H1 (cell line): Measurements from ENCODE around the gene BANF1. TPM values are rescaled to one million over a fixed set of nuclear protein-coding genes. Genes with fewer than 3 reads are reported as not detected.
A peak's percentile ranks its signal among the peaks of the same experiment; 100 is the strongest.

Experiments used
- CTCF ChIA-PET: fragments of 300-600 bp; sonication (Branson Sonifier 250); formaldehyde crosslinking; loops from one replicate; lab custom pipeline; 2021; ENCODE audit not compliant: partially characterized antibody; lab: Charles Lee
- POLR2A ChIA-PET: fragments of 300-600 bp; sonication (Branson Sonifier 250); formaldehyde crosslinking; loops from one replicate; lab custom pipeline; 2021; ENCODE audit warnings: inconsistent platforms; ENCODE audit not compliant: partially characterized antibody; lab: Charles Lee
- DNase-seq, 2 experiments: peaks; one replicate each; pipeline versions ENCODE4 v3.0.0 to v3.0.0-alpha.2; 2010 to 2022; ENCODE audit warnings: low spot score in 2 of 2, low read depth in 1 of 2, mixed read lengths in 1 of 2
- FAIRE-seq: peaks from 2 replicates; lab custom pipeline; 2011; peaks lifted over from hg19 to GRCh38; lab: Jason Lieb, UNC
- H2AFZ ChIP-seq: 2 replicates; pipeline ENCODE4 v1.8.1; 2012; ENCODE audit warnings: low read length, inconsistent platforms
- H2AK5ac ChIP-seq: 2 replicates; pipeline ENCODE4 v1.6.1; 2013; ENCODE audit warnings: low read depth, low read length
- H2BK120ac ChIP-seq: replicated peaks from 2 replicates; pipeline ENCODE3; 2013; ENCODE audit warnings: low read depth, low read length, inconsistent platforms
- H2BK12ac ChIP-seq: 2 replicates; pipeline ENCODE4 v1.6.1; 2013; ENCODE audit warnings: low read depth, low read length
- H2BK15ac ChIP-seq: 2 replicates; pipeline ENCODE4 v1.6.1; 2013; ENCODE audit warnings: low read length
- H2BK20ac ChIP-seq: 2 replicates; pipeline ENCODE4 v1.6.1; 2013; ENCODE audit warnings: low read length
- H2BK5ac ChIP-seq: 2 replicates; pipeline ENCODE4 v1.6.1; 2013; ENCODE audit warnings: low read depth, low read length
- H3K14ac ChIP-seq: 2 replicates; pipeline ENCODE4 v1.6.1; 2013; ENCODE audit warnings: inconsistent platforms; ENCODE audit not compliant: insufficient read length
- H3K18ac ChIP-seq: 2 replicates; pipeline ENCODE4 v1.6.1; 2013; ENCODE audit warnings: low read length; ENCODE audit errors: extremely low read depth
- H3K23ac ChIP-seq: 2 replicates; pipeline ENCODE4 v1.6.1; 2013; ENCODE audit warnings: inconsistent platforms; ENCODE audit not compliant: insufficient read length
- H3K23me2 ChIP-seq: 2 replicates; pipeline ENCODE4 v1.6.1; 2013; ENCODE audit warnings: low read depth, low read length
- H3K27ac ChIP-seq: 2 replicates; pipeline ENCODE4 v1.6.1; 2011; ENCODE audit warnings: low read depth, low read length, inconsistent platforms
- H3K27me3 ChIP-seq, 4 experiments: replicated peaks in 1 of 4; 1 replicate in 1 of 4; 2 replicates in 3 of 4; pipeline versions ENCODE4 v1.6.1 to v1.8.1; 2011 to 2013; ENCODE audit warnings: low read length in 3 of 4, mild to moderate bottlenecking in 3 of 4, inconsistent platforms in 2 of 4, mixed read lengths in 2 of 4, moderate library complexity in 1 of 4; ENCODE audit not compliant: control insufficient read depth in 3 of 4, insufficient read depth in 3 of 4; ENCODE audit errors: extremely low read depth in 1 of 4
- H3K36me3 ChIP-seq, 4 experiments: 2 replicates each; pipeline versions ENCODE4 v1.6.1 to v1.8.1; 2011 to 2013; ENCODE audit warnings: mild to moderate bottlenecking in 4 of 4, low read length in 3 of 4, moderate library complexity in 2 of 4, control low read depth in 1 of 4, inconsistent platforms in 1 of 4; ENCODE audit not compliant: insufficient read depth in 4 of 4, control insufficient read depth in 2 of 4
- H3K4ac ChIP-seq: replicated peaks from 2 replicates; pipeline ENCODE3; 2013; ENCODE audit warnings: low read length, low read depth, mixed read lengths, inconsistent platforms; ENCODE audit not compliant: insufficient read length
- H3K4me1 ChIP-seq, 4 experiments: replicated peaks in 1 of 4; 1 replicate in 1 of 4; 2 replicates in 3 of 4; pipeline versions ENCODE4 v1.6.1 to v1.8.1; 2011 to 2013; ENCODE audit warnings: low read length in 3 of 4, inconsistent platforms in 2 of 4, mixed read lengths in 1 of 4; ENCODE audit not compliant: insufficient read depth in 4 of 4, control insufficient read depth in 3 of 4
- H3K4me2 ChIP-seq, 2 experiments: 2 replicates each; pipeline versions ENCODE4 v1.6.1 to v1.8.1; 2011 to 2013; ENCODE audit warnings: low read depth in 2 of 2, low read length in 2 of 2, control low read depth in 1 of 2, inconsistent platforms in 1 of 2, mild to moderate bottlenecking in 1 of 2; ENCODE audit not compliant: insufficient read depth in 1 of 2
- H3K4me3 ChIP-seq, 4 experiments: fragments of 200-600, 300-600 bp in 1 of 4; sonication (generic), shearing (Covaris generic), sonication (Bioruptor Twin) in 1 of 4; 2 replicates each; pipeline versions ENCODE4 v1.5.1 to v1.8.1; 2011 to 2016; ENCODE audit warnings: low read length in 4 of 4, low read depth in 3 of 4, control low read depth in 2 of 4, inconsistent platforms in 2 of 4, mild to moderate bottlenecking in 2 of 4, mixed read lengths in 1 of 4, moderate library complexity in 1 of 4; ENCODE audit not compliant: insufficient read depth in 2 of 4; ENCODE audit errors: extremely low read depth in 1 of 4
- H3K56ac ChIP-seq: replicated peaks from 2 replicates; pipeline ENCODE3; 2013; ENCODE audit warnings: low read depth, mild to moderate bottlenecking, mixed read lengths, low read length, inconsistent platforms; ENCODE audit not compliant: insufficient read length
- H3K79me1 ChIP-seq: 2 replicates; pipeline ENCODE4 v1.6.1; 2013; ENCODE audit warnings: low read depth, low read length, control low read depth
- H3K79me2 ChIP-seq, 2 experiments: 2 replicates each; pipeline versions ENCODE4 v1.6.1 to v1.8.1; 2012 to 2013; ENCODE audit warnings: low read length in 2 of 2, mild to moderate bottlenecking in 2 of 2, inconsistent platforms in 1 of 2; ENCODE audit not compliant: insufficient read depth in 2 of 2, control insufficient read depth in 1 of 2
- H3K9ac ChIP-seq, 4 experiments: replicated peaks in 1 of 4; 1 replicate in 1 of 4; 2 replicates in 3 of 4; pipeline versions ENCODE4 v1.6.1 to v1.8.1; 2011 to 2013; ENCODE audit warnings: low read depth in 3 of 4, low read length in 3 of 4, control low read depth in 2 of 4, mild to moderate bottlenecking in 2 of 4, moderate library complexity in 2 of 4, inconsistent platforms in 1 of 4; ENCODE audit errors: extremely low read depth in 1 of 4
- H3K9me3 ChIP-seq, 2 experiments: 2 replicates each; pipeline versions ENCODE4 v1.6.1 to v1.8.1; 2012 to 2013; ENCODE audit warnings: mild to moderate bottlenecking in 2 of 2, moderate library complexity in 2 of 2, control low read depth in 1 of 2, inconsistent platforms in 1 of 2, low read depth in 1 of 2, low read length in 1 of 2, mixed read lengths in 1 of 2; ENCODE audit not compliant: insufficient read depth in 2 of 2
- H4K20me1 ChIP-seq, 2 experiments: replicated peaks in 1 of 2; 2 replicates each; pipeline versions ENCODE3 to v1.8.1; 2011 to 2013; ENCODE audit warnings: inconsistent platforms in 2 of 2, low read length in 2 of 2, mild to moderate bottlenecking in 1 of 2; ENCODE audit not compliant: insufficient read depth in 2 of 2, control insufficient read depth in 1 of 2
- H4K5ac ChIP-seq: 2 replicates; pipeline ENCODE4 v1.6.1; 2013; ENCODE audit warnings: low read length, low read depth, mixed read lengths, inconsistent platforms; ENCODE audit not compliant: insufficient read length
- H4K8ac ChIP-seq: 2 replicates; pipeline ENCODE4 v1.8.0; 2013; ENCODE audit warnings: mild to moderate bottlenecking, moderate library complexity, low read length, inconsistent platforms; ENCODE audit not compliant: insufficient read depth; ENCODE audit errors: extremely low read depth
- H4K91ac ChIP-seq: replicated peaks from 2 replicates; pipeline ENCODE3; 2013; ENCODE audit warnings: low read length, mixed read lengths, inconsistent platforms; ENCODE audit not compliant: insufficient read length
- POLR2AphosphoS5 ChIP-seq: IDR thresholded peaks from 2 replicates; pipeline ENCODE4 v1.6.1; 2011; ENCODE audit warnings: low read depth, low read length
- RBBP5 ChIP-seq: IDR thresholded peaks from 2 replicates; pipeline ENCODE4 v1.7.1; 2012; ENCODE audit warnings: low read depth, mild to moderate bottlenecking, inconsistent platforms, low read length, moderate library complexity, borderline replicate concordance
- SP2 ChIP-seq: IDR thresholded peaks from 2 replicates; pipeline ENCODE4 v1.6.1; 2012; ENCODE audit warnings: mild to moderate bottlenecking, low read length, inconsistent platforms
- SUZ12 ChIP-seq: fragments of 200-600 bp; sonication (generic); IDR thresholded peaks from 2 replicates; pipeline ENCODE4 v1.6.1; 2012; ENCODE audit warnings: mild to moderate bottlenecking, inconsistent platforms, low read length, moderate library complexity, mixed read lengths
- WGBS, 2 experiments: shearing (Covaris generic) in 1 of 2; methylation state at CpG; one replicate each; pipeline versions ENCODE4 v1.1.6 to v1.1.7; 2013 to 2015; ENCODE audit warnings: low lambda C conversion rate in 2 of 2, mixed read lengths in 2 of 2, inconsistent platforms in 1 of 2, low coverage in 1 of 2, missing lambda C conversion rate in 1 of 2; ENCODE audit not compliant: insufficient replicate concordance in 2 of 2, insufficient coverage in 1 of 2, insufficient read length in 1 of 2; ENCODE audit errors: extremely low coverage in 1 of 2, missing lambda C conversion rate in 1 of 2; 5-methylcytosine and 5-hydroxymethylcytosine counted together
- polyA plus RNA-seq, 7 experiments: library from polyadenylated mRNA; depleted of rRNA in 3 of 7; stranded (reverse) in 5 of 7; unstranded in 2 of 7; fragments of >200 nt in 5 of 7; fragments of 200-250 nt in 2 of 7; gene quantifications; 1 replicate in 5 of 7; 2 replicates in 1 of 7; 4 replicates in 1 of 7; pipeline versions ENCODE4 v1.2.1 to v1.2.3, GENCODE V29; 2011 to 2013; ENCODE audit warnings: missing spikeins in 2 of 7, mixed read lengths in 2 of 7
- total RNA-seq: library from RNA; stranded (reverse); fragmentation: NEBNext Ultra II Directional; extraction: Animal tissue kit (Norgen Biotek cat#: 25700); gene quantifications from 2 replicates; pipeline ENCODE4 v1.2.1, GENCODE V29; 2021

The BANF1 gene
- total and polyA plus RNA-seq, 2 of the 8 experiments (the other 6 are each of a cell fraction or from before 2014, with no cell fraction given): 330 to 467 TPM

DNA sequence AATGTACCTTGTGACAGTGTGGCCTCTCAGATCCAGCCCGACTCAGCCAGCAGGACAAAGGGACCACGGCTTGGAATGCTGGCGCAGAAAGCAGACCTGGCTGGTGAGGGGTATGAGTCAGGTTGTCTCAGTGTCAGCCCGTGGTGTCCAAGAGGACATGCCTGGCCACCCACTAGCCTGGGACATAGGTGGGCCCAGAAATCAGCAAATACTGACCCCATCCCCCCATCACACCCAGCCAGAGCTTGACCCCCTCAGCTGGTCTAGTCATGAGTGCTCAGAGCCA is 4.5 kb downstream of the BANF1 start:
- H3K36me3 ChIP-seq: peaks cover 0 to 10% (median 4%) of the 10 kb centered on the region in 4 experiments; a peak in 5 of 8 replicates
- H4K91ac ChIP-seq: no peak overlapping the region
- H2AK5ac ChIP-seq: no peak overlapping the region
- no peak overlapping the region for H3K4me3 ChIP-seq
- peaks cover 8% of the 10 kb centered on the region for H3K79me1 ChIP-seq
- no peak overlapping the region for H4K5ac ChIP-seq
- H4K8ac ChIP-seq: no peak overlapping the region
- peaks cover 2% of the 10 kb centered on the region; the same call in 1 of the 2 replicates for H3K23me2 ChIP-seq
- peaks cover 0 to 4% of the 10 kb centered on the region in 2 experiments for H4K20me1 ChIP-seq
- H3K27me3 ChIP-seq: peaks cover 3 to 13% (median 11%) of the 10 kb centered on the region in 4 experiments
- H2BK5ac ChIP-seq: peak overlapping the region; percentile 49; the same call in 1 of the 2 replicates
- no peak overlapping the region; a peak in 1 of 4 replicates for H3K4me2 ChIP-seq
- H2BK120ac ChIP-seq: no peak overlapping the region
- FAIRE-seq (no peak), DNase-seq (no peak)
- H2BK20ac ChIP-seq: no peak overlapping the region
- no peak overlapping the region for H3K14ac ChIP-seq
- no peak for TF ChIP-seq SP2
- TF ChIP-seq RBBP5: no peak
- TF ChIP-seq POLR2AphosphoS5: 0 out of 2 replicates have a peak, but pooled peaks have one; percentile 4
- no peak for TF ChIP-seq SUZ12
- POLR2A ChIA-PET: interaction anchor here (1.1 to 1.5 kb wide), 2 partner anchors 44 to 147 kb away, joined by 3 to 4 read pairs; partner anchors contain the start of gene MUS81
- H3K4me1 ChIP-seq: peaks cover 0 to 21% (median 8%) of the 10 kb centered on the region in 4 experiments; a peak in 5 of 7 replicates
- H3K9me3 ChIP-seq: no peaks in the 10 kb centered on the region
- WGBS, 2 experiments: 79% methylated on average over 4 of the region's 4 CpGs; no CpG with 5 or more reads in 1 of the 2 experiments
- H2AFZ ChIP-seq: no peak overlapping the region
- no peak overlapping the region for H3K23ac ChIP-seq
- no peak overlapping the region for H3K4ac ChIP-seq
- H3K18ac ChIP-seq: no peak overlapping the region
- no peak overlapping the region for H3K56ac ChIP-seq
- H3K9ac ChIP-seq: no peak overlapping the region
- peak overlapping the region; percentile 71; the same call in 1 of the 2 replicates for H2BK12ac ChIP-seq
- H3K27ac ChIP-seq: no peak overlapping the region
- 0 out of 2 replicates have a peak overlapping the region, but pooled peaks have one; percentile 18 for H2BK15ac ChIP-seq
- CTCF ChIA-PET: interaction anchor here (0.8 to 3.1 kb wide), 3 partner anchors 16 to 105 kb away, joined by 3 to 15 read pairs (median 9); no protein-coding TSS in a partner anchor
- H3K79me2 ChIP-seq: peaks cover 0 to 10% of the 10 kb centered on the region in 2 experiments; a peak in 2 of 4 replicates
